T-cell (primary cell): ENCODE results near the gene KANTR. TPM values are rescaled to one million over a fixed set of nuclear protein-coding genes. Genes with fewer than 3 reads are reported as not detected.
"Not testable (repeated sequence)": the region's sequence is repeated elsewhere in the genome, so short reads cannot be mapped to it uniquely, and the experiment has no call there.

Source experiments
- ATAC-seq, 4 experiments: fragments of 200-7000 bp in 3 of 4; fragments of 150-1000 bp in 1 of 4; cut with Tn5 transposase; replicated peaks in 1 of 4; 1 replicate in 3 of 4; 2 replicates in 1 of 4; pipeline ENCODE4 v1.10.0; 2021; ENCODE audit warnings: moderate library complexity in 3 of 4, mild to moderate bottlenecking in 2 of 4, moderate number of reproducible peaks in 1 of 4
- CTCF ChIA-PET, 2 donors: fragments of 300-600 bp; sonication (Branson Sonifier 250); formaldehyde crosslinking; loops; one replicate each; lab custom pipeline; 2022; ENCODE audit warnings: antibody characterized with exemption in 2 of 2; lab: Charles Lee
- POLR2A ChIA-PET, 2 donors: fragments of 300-600 bp; sonication (Branson Sonifier 250); formaldehyde crosslinking; loops; one replicate each; lab custom pipeline; 2022; ENCODE audit warnings: antibody characterized with exemption in 2 of 2; lab: Charles Lee
- DNase-seq, 35 experiments: peaks; one replicate each; pipeline versions ENCODE4 v3.0.0 to v3.0.0-alpha.2; 2013 to 2023
- H3K27ac ChIP-seq: one replicate; pipeline ENCODE4 v1.5.1; 2013; ENCODE audit warnings: low read length
- H3K27me3 ChIP-seq, 2 experiments: replicated peaks in 1 of 2; 1 replicate in 1 of 2; 2 replicates in 1 of 2; pipeline versions ENCODE4 v1.6.1 to v1.7.0; 2013; ENCODE audit warnings: low read length in 1 of 2, mixed read lengths in 1 of 2; ENCODE audit not compliant: control insufficient read depth in 2 of 2, insufficient read depth in 2 of 2; ENCODE audit errors: extremely low read depth in 1 of 2
- H3K36me3 ChIP-seq, 2 donors: 1 replicate in 1 of 2; 2 replicates in 1 of 2; pipeline versions ENCODE4 v1.6.1 to v1.7.0; 2013; ENCODE audit warnings: low read length in 1 of 2; ENCODE audit not compliant: control insufficient read depth in 2 of 2, insufficient read depth in 1 of 2; ENCODE audit errors: extremely low read depth in 1 of 2
- H3K4me1 ChIP-seq, 2 experiments: 1 replicate in 1 of 2; 2 replicates in 1 of 2; pipeline versions ENCODE4 v1.6.1 to v1.7.0; 2013; ENCODE audit warnings: low read length in 2 of 2, mixed read lengths in 1 of 2; ENCODE audit not compliant: insufficient read depth in 2 of 2, control insufficient read depth in 1 of 2; ENCODE audit errors: extremely low read depth in 1 of 2
- H3K4me3 ChIP-seq, 2 donors: 1 replicate in 1 of 2; 2 replicates in 1 of 2; pipeline versions ENCODE4 v1.5.1 to v1.7.0; 2013; ENCODE audit warnings: mild to moderate bottlenecking in 2 of 2, low read length in 1 of 2, moderate library complexity in 1 of 2; ENCODE audit not compliant: control insufficient read depth in 1 of 2; ENCODE audit errors: extremely low read depth in 1 of 2
- H3K9me3 ChIP-seq: 2 replicates; pipeline ENCODE4 v1.7.0; 2013
- H3K27ac Mint-ChIP-seq, 2 donors: one replicate each; pipeline ENCODE4 v1.8.0; 2020 to 2021; ENCODE audit warnings: mild to moderate bottlenecking in 2 of 2, mixed read lengths in 2 of 2
- H3K27me3 Mint-ChIP-seq, 2 donors: one replicate each; pipeline ENCODE4 v1.8.0; 2021 to 2022; ENCODE audit warnings: mixed read lengths in 2 of 2
- H3K36me3 Mint-ChIP-seq: one replicate; pipeline ENCODE4 v1.8.0; 2021; ENCODE audit warnings: mixed read lengths
- H3K4me1 Mint-ChIP-seq, 3 donors: one replicate each; pipeline ENCODE4 v1.8.0; 2020 to 2022; ENCODE audit warnings: mixed read lengths in 3 of 3, mild to moderate bottlenecking in 1 of 3
- H3K4me3 Mint-ChIP-seq, 3 donors: one replicate each; pipeline ENCODE4 v1.8.0; 2020 to 2022; ENCODE audit warnings: mild to moderate bottlenecking in 3 of 3, mixed read lengths in 3 of 3, moderate library complexity in 3 of 3
- H3K9me3 Mint-ChIP-seq, 3 donors: one replicate each; pipeline ENCODE4 v1.8.0; 2020 to 2022; ENCODE audit warnings: mixed read lengths in 3 of 3
- WGBS: methylation state at CpG from one replicate; pipeline ENCODE4 v1.1.5; 2013; ENCODE audit warnings: missing lambda C conversion rate; ENCODE audit not compliant: insufficient coverage; 5-methylcytosine and 5-hydroxymethylcytosine counted together
- total RNA-seq, 35 experiments: library from RNA in 6 of 35; stranded (reverse) in 6 of 35; fragments of 120-200 nt in 1 of 35; gene quantifications; one replicate each; pipeline versions ENCODE4 v1.2.1 to v1.2.4 and lab custom pipeline; 2013 to 2026

The KANTR gene
- total RNA-seq, 5 donors from 2014 or later (not counting 1 experiment from before 2014, with no cell fraction given) = 14.9 to 21.2 (median 17.0) TPM

DNA sequence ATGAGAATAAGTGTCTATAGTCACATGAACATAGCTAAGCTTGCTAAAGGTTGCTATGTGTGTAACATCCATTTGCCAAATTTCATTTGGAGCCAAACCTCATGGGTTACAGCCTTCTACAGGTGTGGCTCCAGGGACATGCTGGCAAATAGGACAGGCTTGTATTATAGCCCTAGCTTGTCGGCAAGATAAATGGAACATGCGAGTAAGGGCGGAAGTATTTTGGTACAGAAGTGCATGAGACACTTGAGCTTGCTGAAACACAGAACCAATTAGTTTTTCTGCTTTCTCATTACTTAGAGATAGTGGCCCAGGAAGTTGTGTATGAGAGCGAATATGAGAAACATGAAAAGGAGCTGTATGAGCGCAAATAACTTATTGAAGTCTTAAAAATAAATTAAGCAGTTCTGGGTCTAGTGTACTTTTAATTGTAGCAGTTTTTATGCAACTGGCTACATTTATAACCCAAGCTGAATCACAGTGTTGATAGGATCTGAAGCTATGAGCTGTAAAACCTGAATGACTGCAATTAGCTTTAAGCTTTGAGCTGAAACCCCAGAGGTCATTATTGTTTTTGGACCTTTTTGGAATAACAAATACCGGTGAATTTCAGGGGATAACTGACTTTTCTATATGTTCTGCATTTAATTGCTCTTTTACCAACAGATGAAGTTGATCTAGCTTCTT lies 66.5 kb downstream of the KANTR start:
- peaks cover 1% of the 10 kb centered on the region for H3K36me3 Mint-ChIP-seq
- ChIA-PET POLR2A (no interaction called here), CTCF (no interaction called here)
- Histone ChIP-seq H3K4me1 (no peaks in the 10 kb centered on the region), H3K4me3 (no peak overlapping the region), H3K27me3 (no peaks in the 10 kb centered on the region), H3K27ac (no peak overlapping the region), H3K36me3 (no peaks in the 10 kb centered on the region), H3K9me3 (no peaks in the 10 kb centered on the region)
- ATAC-seq (no peak), DNase-seq (no peak)
- WGBS = no CpG with 5 or more reads among the region's 6 CpGs
- no peak overlapping the region for H3K4me3 Mint-ChIP-seq
- no peaks in the 10 kb centered on the region for H3K9me3 Mint-ChIP-seq
- no peaks in the 10 kb centered on the region for H3K27me3 Mint-ChIP-seq
- H3K27ac Mint-ChIP-seq = no peak overlapping the region
- peaks cover 0 to 2% (median 0%) of the 10 kb centered on the region in 3 donors for H3K4me1 Mint-ChIP-seq

DNA sequence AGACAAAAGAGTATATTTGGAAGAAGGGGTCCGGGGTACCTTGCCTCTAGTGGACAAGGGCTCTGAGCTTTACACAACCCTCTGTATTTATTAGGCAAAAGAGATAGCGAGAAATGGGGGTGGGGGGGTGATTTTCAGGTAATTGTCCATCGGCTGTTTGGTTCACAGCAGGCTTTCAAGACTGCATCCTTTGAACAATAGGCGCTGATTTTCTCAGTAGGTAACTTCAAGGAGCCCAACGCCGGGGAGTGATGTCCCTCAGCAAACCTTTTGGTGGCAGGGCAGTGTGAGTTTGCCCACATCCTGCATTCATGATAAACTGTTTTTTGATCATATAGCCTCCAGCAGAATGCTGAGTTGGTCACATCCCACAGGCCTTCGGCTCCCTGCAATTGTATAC lies 69.5 kb downstream of the KANTR start:
- no peaks in the 10 kb centered on the region for H3K36me3 ChIP-seq
- ATAC-seq (no peak), DNase-seq (no peak)
- H3K27ac ChIP-seq = no peak overlapping the region
- H3K4me1 ChIP-seq = no peaks in the 10 kb centered on the region
- H3K4me3 ChIP-seq = no peak overlapping the region
- H3K27ac Mint-ChIP-seq = no peak overlapping the region
- 40% methylated on average over 1 of the region's 7 CpGs for WGBS
- ChIA-PET POLR2A (no interaction called here), CTCF (no interaction called here)
- H3K9me3 ChIP-seq = no peaks in the 10 kb centered on the region
- no peaks in the 10 kb centered on the region for H3K9me3 Mint-ChIP-seq
- H3K4me1 Mint-ChIP-seq = peaks cover 0 to 2% (median 0%) of the 10 kb centered on the region in 3 donors
- peaks cover 3% of the 10 kb centered on the region for H3K36me3 Mint-ChIP-seq
- H3K27me3 ChIP-seq = no peaks in the 10 kb centered on the region
- H3K4me3 Mint-ChIP-seq = no peak overlapping the region
- no peaks in the 10 kb centered on the region for H3K27me3 Mint-ChIP-seq

DNA sequence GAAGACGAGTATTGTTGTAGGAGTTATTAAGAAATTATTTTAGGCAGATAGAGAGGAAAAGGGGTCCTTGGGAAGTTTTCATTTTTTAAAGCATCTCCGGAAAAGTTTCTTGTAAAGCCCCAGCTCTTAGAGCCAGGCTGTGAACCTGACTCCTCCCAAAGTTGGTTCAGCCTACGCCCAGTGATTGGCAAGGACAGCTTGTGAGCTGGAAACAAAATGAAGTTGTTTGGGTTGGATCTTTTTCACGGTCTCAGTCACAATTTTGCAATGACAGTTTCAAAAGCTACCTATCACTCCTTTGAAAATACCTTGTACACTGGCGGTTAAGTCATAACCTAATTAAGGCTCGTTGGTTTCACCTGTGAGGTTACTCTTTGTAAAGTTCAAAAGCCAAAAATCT lies 70.6 kb downstream of the KANTR start:
- no CpG with 5 or more reads among the region's 6 CpGs for WGBS
- H3K36me3 Mint-ChIP-seq, DNase-seq, H3K9me3 ChIP-seq, H3K9me3 Mint-ChIP-seq, H3K27me3 ChIP-seq, H3K4me3 Mint-ChIP-seq, H3K36me3 ChIP-seq, CTCF ChIA-PET, H3K27ac ChIP-seq, H3K4me1 Mint-ChIP-seq, ATAC-seq, H3K27me3 Mint-ChIP-seq, H3K4me1 ChIP-seq, POLR2A ChIA-PET, H3K27ac Mint-ChIP-seq, H3K4me3 ChIP-seq: not testable (repeated sequence)

DNA sequence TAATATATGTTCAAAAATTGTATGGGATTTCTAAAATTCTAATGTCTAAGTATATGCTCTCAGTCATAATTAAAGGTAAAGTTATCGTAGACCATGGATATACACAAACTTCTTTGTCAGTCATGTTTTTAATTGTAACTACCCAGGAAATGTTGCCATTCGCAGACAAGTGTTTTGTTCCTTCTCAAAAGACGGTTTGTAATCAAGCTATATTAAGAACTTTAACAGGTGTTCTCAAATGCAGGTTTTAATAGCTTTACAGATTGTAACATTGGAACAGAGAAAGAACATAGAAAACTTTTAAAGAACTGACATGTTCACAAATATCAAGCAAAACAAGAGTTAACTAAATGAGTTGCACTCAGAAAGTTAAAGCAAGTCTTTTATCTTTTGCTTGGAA lies 72.2 kb downstream of the KANTR start:
- no peaks in the 10 kb centered on the region for H3K9me3 ChIP-seq
- H3K4me3 ChIP-seq = no peak overlapping the region
- H3K27ac Mint-ChIP-seq = no peak overlapping the region
- ChIA-PET CTCF (no interaction called here), POLR2A (no interaction called here)
- no peaks in the 10 kb centered on the region for H3K4me1 ChIP-seq
- no peak for ATAC-seq
- no peak overlapping the region for H3K4me3 Mint-ChIP-seq
- peaks cover 0 to 2% (median 0%) of the 10 kb centered on the region in 3 donors for H3K4me1 Mint-ChIP-seq
- DNase-seq = no peak
- peaks cover 3% of the 10 kb centered on the region for H3K36me3 Mint-ChIP-seq
- H3K36me3 ChIP-seq = peaks cover 0 to 4% of the 10 kb centered on the region in 2 donors
- H3K27ac ChIP-seq = no peak overlapping the region
- H3K27me3 ChIP-seq = no peaks in the 10 kb centered on the region
- H3K27me3 Mint-ChIP-seq = no peaks in the 10 kb centered on the region
- H3K9me3 Mint-ChIP-seq = no peaks in the 10 kb centered on the region
- no CpG with 5 or more reads among the region's 3 CpGs for WGBS

DNA sequence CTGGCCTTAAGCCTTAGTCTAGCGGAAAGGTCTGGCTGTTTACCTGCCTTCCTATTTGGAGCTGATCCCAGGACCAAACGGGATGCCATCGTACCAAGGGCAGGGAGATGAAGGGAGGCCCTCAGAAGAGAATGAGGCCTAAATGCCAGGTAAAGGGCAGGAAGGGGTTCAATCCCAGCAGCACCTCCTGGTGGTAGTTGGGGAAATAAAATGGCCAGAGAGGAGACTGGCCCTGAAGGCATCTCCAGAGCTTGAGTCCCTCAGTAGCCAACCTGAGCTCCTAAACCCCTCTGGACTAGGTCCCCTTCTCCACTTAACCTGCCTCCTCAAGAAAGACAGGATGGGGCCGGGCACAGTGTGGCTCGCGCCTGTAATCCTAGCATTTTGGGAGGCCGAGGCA lies 77.4 kb downstream of the KANTR start:
- no peak for DNase-seq
- H3K36me3 Mint-ChIP-seq = peaks cover 7% of the 10 kb centered on the region

More for the DNA sequence above, 77.4 kb downstream of the KANTR start:
- POLR2A ChIA-PET = no interaction called here
- Mint-ChIP-seq H3K27me3 (no peaks in the 10 kb centered on the region), H3K4me1 (no peaks in the 10 kb centered on the region), H3K27ac (no peak overlapping the region), H3K9me3 (peaks cover 4% of the 10 kb centered on the region in 3 donors), H3K4me3 (no peak overlapping the region)
- CTCF ChIA-PET = no interaction called here
- no peaks in the 10 kb centered on the region for H3K27me3 ChIP-seq
- no peak overlapping the region for H3K27ac ChIP-seq
- WGBS = no CpG with 5 or more reads among the region's 7 CpGs
- H3K36me3 ChIP-seq = peaks cover 0 to 8% of the 10 kb centered on the region in 2 donors
- ATAC-seq = no peak
- H3K4me1 ChIP-seq = no peaks in the 10 kb centered on the region
- no peak overlapping the region for H3K4me3 ChIP-seq
- no peaks in the 10 kb centered on the region for H3K9me3 ChIP-seq

Other genes with a start within 250 kb of the KANTR start
- not detected for gene XAGE3, start 226.1 kb upstream of the KANTR start, total RNA-seq
- 10 to 100 TPM in 1 of 5 donors, 1 to 10 TPM in 4; 2.7 to 12.4 (median 7.4) TPM for gene FAM156B, start 196.8 kb upstream of the KANTR start, total RNA-seq
- gene FAM156A, start 135.6 kb upstream of the KANTR start, total RNA-seq = 10 to 100 TPM; 16.5 to 23.0 (median 17.8) TPM
- under 1 TPM in 4 of 5 donors, not detected in 1; 0.12 to 0.50 (median 0.17) TPM for gene GPR173, start 45.4 kb upstream of the KANTR start, total RNA-seq
- 100 to 1,000 TPM; 126 to 253 (median 141) TPM for gene TSPYL2, start 11.8 kb upstream of the KANTR start, total RNA-seq
- gene KDM5C, start 131.1 kb downstream of the KANTR start, total RNA-seq = 100 to 1,000 TPM; 130 to 329 (median 197) TPM
- gene IQSEC2, start 187.4 kb downstream of the KANTR start, total RNA-seq = 1 to 10 TPM; 1.2 to 2.0 (median 1.4) TPM